ENCODE data around the gene RHEBL1.

The RHEBL1 gene

GRCh38 chr12:49054096-49054495 is 15.7 kb downstream of the RHEBL1 start:
- DNase-seq: no peak

- no peak for DNase-seq
Observed at GRCh38 chr12:49052451-49053208, 17.1 kb downstream of the RHEBL1 start.

DNA sequence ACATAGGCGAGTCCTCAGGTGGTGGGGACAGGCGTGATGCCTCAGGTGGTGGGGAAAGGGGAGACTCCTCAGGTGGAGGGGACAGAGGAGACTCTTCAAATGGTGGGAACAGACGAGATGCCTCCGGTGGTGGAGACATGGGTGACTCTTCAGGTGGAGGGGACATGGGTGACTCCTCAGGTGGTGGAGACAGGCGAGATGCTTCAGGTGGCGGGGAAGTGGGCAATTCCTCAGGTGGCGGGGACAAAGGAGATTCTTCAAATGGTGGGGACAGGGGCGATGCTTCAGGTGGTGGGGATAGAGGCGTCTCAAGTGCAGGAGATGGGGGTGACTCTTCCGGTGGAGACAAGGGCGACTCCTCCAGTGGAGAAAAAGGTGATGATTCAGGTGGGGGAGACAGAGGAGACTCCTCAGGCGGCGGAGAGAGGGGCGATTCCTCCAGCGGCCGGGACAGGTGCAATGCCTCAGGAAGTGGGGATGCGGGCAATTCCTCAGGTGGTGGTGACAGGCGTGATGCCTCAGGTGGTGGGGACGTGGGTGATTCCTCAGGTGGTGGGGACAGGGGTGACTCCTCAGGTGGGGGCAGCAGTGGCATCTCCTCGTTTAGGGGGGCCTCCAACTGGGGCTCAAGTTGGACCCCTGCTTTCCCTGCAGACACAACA is 17.9 kb downstream of the RHEBL1 start:
- no peak for DNase-seq

DNA sequence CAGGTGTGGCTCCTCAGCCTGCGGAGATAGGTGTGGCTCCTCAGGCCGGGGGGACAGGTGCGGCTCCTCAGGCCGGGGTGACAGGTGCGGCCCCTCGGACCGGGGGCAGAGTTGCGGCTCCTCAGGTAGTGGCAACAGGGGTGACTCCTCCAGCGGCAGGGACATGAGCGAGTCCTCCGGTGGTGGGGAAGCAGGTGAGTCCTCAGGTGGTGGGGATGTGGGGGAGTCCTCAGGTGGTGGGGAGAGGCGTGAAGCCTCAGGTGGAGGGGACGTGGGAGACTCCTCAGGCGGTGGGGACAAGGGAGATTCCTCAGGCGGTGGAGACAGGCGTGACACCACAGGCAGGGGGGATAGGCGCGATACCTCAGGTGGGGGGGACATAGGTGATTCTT is 18.4 kb downstream of the RHEBL1 start:
- no peak for DNase-seq

DNA sequence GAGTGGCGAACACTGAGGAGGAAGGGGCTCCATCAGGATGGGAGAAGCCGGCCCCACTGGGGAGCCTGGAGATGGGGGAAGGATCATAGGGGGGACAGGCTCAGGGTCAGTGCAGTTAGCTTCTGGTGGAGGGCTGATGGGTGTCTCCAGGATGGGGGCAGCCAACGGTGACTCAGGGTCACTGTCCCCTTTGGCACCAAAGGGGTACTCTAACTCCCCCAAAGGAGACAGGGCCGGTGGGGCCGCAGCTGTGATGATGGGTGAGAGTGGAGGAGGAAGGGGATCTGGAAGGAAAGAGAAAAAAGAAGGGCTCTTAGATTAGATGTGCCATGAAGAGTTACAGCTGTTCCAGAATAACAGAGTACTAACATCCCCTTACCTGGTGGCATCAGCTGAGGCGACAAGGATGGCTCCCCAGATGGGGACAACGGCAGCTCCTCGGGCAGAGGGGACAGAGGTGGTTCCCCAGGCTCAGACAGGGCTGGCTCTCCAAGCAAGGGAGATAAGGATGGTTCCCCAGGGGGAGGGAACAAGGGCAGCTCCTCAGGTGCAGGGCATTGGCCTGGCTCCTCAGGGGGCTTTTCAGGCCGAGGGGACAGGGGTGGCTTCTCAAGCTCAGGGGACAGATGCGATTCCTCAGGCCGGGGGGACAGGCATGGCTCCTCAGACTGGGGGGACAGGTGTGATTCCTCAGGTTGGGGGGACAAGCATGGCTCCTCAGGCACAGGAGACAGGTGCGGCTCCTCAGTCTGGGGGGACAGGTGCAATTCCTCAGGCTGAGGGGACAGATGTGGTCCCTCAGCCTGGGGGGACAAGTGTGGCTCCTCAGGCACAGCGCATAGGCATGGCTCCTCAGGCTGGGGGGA is 19.0 kb downstream of the RHEBL1 start:
- no peak for DNase-seq

DNA sequence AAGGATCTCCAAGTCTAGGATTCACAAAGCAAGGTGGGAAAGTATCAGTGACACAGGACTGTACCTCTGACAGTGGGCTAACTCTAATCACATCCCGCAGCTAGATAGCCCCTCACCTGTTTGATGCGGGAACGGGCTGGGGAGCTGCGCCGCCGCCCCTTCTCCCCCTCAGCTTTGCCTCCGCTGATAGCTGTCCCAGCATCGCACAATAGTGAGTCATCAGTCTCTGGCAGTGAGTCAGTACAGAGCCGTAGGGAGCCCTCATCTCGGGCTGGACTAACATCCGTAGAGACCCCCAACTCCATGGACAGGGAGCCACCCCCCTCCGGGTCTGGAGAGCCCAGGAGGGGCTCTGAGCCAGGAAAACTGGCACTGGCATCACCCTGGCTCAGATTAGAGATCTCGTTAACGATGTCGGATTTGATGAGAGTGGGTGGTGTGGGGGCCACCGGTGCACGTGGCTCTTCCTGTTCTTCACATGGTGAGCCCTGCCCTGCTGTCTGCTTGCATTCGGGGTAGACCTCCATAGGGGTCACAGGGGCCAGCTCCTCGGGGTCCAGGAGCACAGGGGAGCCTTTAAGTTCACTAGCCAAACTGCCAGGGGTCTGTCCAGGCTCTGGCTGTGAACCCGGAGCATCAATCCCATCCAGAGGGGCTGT is 20.1 kb downstream of the RHEBL1 start:
- no peak for DNase-seq

GRCh38 chr12:49048953-49049352 is 20.8 kb downstream of the RHEBL1 start:
- no peak for DNase-seq

- DNase-seq: no peak
Observed at GRCh38 chr12:49046129-49046895, 23.5 kb downstream of the RHEBL1 start.

GRCh38 chr12:49044660-49045059 is 25.1 kb downstream of the RHEBL1 start:
- DNase-seq: no peak

GRCh38 chr12:49043856-49044258 is 25.9 kb downstream of the RHEBL1 start:
- no peak for DNase-seq

DNA sequence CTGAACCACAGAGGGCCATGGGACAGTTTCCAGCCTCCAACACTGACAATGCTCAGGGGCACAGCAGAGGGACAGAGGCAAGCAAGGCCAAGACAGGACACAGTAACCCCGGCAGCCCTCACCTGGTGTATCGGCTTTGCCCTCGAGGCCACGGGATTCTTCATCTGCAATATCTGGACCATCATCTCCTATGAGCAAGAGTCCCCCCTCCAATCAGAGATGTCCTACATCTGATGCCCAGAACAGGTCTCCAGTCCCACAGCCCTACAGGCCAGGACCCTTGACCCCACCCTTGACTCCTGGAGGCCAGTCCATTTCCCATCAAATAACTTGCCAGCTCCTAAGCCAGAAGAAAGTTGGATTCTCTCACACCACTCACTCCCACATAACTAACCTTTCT is 26.5 kb downstream of the RHEBL1 start:
- DNase-seq: no peak

- no peak for DNase-seq
Observed at GRCh38 chr12:49041881-49042484, 27.8 kb downstream of the RHEBL1 start.

GRCh38 chr12:49041036-49041880 is 28.5 kb downstream of the RHEBL1 start:
- DNase-seq: no peak

DNA sequence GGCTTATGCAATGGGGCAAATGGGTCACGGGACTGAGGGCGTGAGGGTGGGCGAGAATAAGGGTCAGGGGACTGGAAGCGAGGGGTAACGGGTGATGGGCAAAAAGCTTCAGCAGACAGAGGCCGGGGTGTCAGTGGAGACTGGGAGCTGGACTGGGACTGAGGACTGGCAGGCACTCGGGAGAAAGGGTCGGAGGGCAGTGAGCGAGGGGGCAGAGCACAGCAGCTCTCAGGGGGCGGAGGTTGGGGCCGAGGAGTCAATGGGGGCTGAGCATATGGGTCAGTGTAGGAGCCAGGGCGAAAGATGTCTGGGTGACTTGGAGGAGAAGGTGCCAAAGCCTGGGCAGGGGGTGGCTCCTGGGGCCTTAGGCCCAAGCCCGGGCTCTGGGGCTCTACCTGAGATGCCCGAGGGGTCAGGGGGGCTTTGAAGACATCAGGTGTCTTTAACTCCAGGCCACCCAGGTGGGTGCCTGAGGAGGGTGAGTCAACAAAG is 29.4 kb downstream of the RHEBL1 start:
- no peak for DNase-seq

DNA sequence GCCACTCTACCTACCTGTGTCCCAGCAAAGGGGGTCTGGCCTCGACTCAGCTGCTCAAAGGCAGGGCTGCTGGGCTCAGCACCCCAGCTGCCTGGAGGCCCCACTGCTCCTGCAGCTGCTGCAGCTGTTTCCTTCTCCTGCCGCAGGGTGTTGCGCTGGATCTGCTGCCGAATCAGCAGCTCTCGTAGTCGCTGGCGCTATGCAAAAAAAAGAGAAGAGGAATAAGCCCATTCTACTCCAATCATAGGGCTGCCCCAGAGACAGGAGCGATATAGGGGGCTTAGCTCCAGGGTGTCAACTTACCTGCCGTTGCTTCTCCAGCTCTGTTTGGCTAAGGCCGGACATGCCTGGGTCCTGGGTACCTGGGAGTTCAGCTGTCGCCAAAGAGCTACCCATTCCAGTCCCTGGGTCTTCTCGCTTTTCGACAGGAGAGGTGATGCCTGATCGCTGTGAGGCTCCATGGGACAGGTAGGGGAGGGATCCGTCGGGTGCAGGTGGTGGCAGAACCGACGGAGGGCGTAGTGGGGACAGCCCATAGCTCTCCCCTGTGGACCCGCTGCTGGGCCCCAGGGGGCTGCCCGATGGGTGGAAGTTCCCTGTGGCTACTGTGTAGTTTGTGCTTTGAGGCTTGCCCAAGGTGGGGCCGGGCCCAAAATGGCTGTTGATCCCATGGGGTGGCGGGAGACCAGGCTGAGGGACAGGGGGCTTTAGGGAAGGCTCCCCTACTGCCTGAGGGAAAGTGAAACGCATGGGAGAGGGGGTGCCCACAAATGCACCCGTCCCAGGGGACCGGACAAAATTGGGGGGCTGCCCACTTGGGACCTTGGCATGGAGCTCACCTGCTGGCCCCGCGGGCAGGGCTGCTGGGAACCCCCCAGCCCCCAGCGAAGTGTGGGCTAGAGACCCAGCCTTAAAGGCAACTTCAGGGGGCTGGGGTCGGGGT is 30.1 kb downstream of the RHEBL1 start:
- DNase-seq: no peak

GRCh38 chr12:49038291-49038955 is 31.4 kb downstream of the RHEBL1 start:
- no peak for DNase-seq

- no peak for DNase-seq
Observed at GRCh38 chr12:49037947-49038237, 31.9 kb downstream of the RHEBL1 start.

DNA sequence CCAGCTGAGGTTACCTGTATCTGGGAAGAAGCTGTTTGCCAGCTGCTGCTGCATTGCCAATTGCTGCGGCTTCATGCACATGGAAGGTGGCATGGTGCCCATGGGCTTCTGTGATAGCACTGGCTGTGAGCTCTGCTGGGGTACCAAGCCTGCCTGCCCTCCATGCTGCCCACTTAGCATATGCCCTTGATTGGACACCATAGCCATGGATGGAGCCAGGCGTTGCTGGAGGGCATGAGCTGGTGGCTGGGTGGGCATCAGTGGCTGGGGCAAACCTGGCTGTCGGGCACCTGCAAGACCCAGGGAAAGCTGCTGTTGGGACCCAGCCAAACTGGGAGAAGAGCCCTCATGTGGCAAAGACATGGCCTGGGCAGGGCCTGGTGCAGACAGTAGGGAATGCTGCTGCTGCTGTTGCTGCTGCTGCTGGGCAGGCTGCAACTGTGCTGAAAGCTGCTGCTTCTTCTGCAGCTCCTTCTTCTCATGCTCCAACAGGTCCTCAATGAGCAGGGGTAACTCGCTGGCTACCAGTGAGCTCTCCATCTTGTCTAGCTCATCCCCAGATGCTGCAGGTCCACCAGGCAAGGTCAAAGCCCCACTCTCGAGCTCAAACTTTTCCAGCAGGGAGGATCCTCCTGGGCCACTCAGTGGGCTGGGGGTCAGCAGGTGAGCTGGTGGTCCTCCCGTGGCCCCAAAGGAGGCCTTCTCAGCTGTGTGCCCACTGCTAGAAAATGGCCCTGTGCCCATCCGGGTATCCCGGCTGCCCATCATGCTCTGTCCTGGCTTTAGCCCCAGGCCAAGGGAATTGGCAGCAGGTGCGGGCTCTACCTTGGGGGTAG is 32.5 kb downstream of the RHEBL1 start:
- no peak for DNase-seq

All from right hindlimb (tissue), 1 donor.